ENCODE data around the gene SMARCC1. TPM values are rescaled to one million over a fixed set of nuclear protein-coding genes. Genes with fewer than 3 reads are reported as not detected.

SMARCC1 gene
- total RNA-seq, 1 experiment from 2014 or later, result 32.7 TPM

GRCh38 chr3:47553407-47553806, 228.3 kb downstream of the SMARCC1 start:
- DNase-seq (ENCODE audit: low spot score), result no peak

- DNase-seq (ENCODE audit: low spot score), result no peak
Measured at GRCh38 chr3:47542471-47543173, 239.1 kb downstream of the SMARCC1 start.

GRCh38 chr3:47541583-47542108, 240.0 kb downstream of the SMARCC1 start:
- no peak for DNase-seq (ENCODE audit: low spot score)

- no peak for DNase-seq (ENCODE audit: low spot score)
Measured at GRCh38 chr3:47540281-47540680, 241.4 kb downstream of the SMARCC1 start.

GRCh38 chr3:47536967-47537366, 244.7 kb downstream of the SMARCC1 start:
- no peak for DNase-seq (ENCODE audit: low spot score)

DNA sequence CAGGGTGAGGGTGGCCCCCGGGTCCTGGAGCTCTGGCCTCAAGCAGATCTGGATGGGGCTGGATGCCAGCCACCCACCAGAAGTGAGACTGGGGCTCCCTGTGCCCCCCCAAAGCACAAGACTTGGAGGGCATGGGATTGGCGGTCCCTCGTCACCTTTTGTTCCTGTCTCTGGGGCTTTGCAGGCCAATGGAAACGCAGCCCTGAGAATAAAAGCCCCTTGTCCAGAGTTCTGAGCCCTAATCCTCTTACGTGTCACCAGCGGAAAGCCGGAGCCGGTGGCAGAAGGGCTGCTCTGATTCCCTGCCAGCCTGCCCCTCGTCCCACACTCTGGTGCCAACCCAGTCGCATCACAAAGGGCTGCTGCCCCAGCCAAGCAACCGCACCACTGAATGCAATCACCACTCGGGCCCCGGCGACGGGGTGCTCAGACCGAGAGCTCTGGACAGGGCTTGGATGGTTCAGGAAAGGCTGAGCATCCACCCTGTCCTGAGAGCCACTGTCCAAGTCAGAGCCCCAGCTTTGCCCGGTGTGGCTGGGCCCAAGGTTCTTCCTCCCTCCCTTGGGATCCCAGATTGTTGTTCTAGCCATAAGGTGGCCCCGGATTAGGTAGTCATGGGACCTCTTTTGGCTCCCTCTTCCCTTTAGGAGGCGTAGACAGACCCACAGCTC, 245.3 kb downstream of the SMARCC1 start:
- no peak for DNase-seq (ENCODE audit: low spot score)

Other genes starting within 250 kb of the SMARCC1 start
- gene CSPG5, start 203.0 kb downstream of the SMARCC1 start, total RNA-seq (2014; rRNA removed; shearing (Covaris generic)), result 0.93 and 1.5 TPM in 2 replicates
- gene DHX30, start 21.2 kb upstream of the SMARCC1 start, total RNA-seq (2014; rRNA removed; shearing (Covaris generic)), result 29.8 and 36.0 TPM in 2 replicates
- 35.8 and 40.8 TPM in 2 replicates for gene MAP4, start 234.5 kb upstream of the SMARCC1 start, total RNA-seq (2014; rRNA removed; shearing (Covaris generic))

Data from H4 (cell line).